HepG2 (cell line): ENCODE data around the gene RAD9A. TPM values are rescaled to one million over a fixed set of nuclear protein-coding genes. Genes with fewer than 3 reads are reported as not detected.

Experiments used
- ATF1 ChIP-seq: IDR thresholded peaks from 2 replicates; pipeline ENCODE4 v1.6.1; 2016; ENCODE audit warnings: mild to moderate bottlenecking, control low read depth
- DMAP1 ChIP-seq: IDR thresholded peaks from 2 replicates; pipeline ENCODE4 v1.6.1; 2016
- DMTF1 ChIP-seq: sonication (generic); formaldehyde crosslinking; IDR thresholded peaks from 2 replicates; pipeline ENCODE4 v1.4.0; 2020; ENCODE audit warnings: mild to moderate bottlenecking, missing genetic modification reagents
- DRAP1 ChIP-seq: IDR thresholded peaks from 2 replicates; pipeline ENCODE4 v1.6.1; 2016; ENCODE audit warnings: missing genetic modification reagents, missing compliant biosample characterization
- EZH2 ChIP-seq: conservative IDR thresholded peaks from 2 replicates; pipeline ENCODE4 v1.6.1; 2012; ENCODE audit warnings: mild to moderate bottlenecking, low read depth, low read length, moderate library complexity
- HOXA3 ChIP-seq: sonication (generic); formaldehyde crosslinking; IDR thresholded peaks from 2 replicates; pipeline ENCODE4 v1.5.0; 2020; ENCODE audit warnings: missing genetic modification reagents
- HOXD1 ChIP-seq: sonication (generic); formaldehyde crosslinking; IDR thresholded peaks from 2 replicates; pipeline ENCODE4 v1.5.0; 2020; ENCODE audit warnings: missing genetic modification reagents
- IRF2 ChIP-seq: IDR thresholded peaks from 2 replicates; pipeline ENCODE4 v1.6.1; 2018; ENCODE audit warnings: missing genetic modification reagents, missing compliant biosample characterization
- KMT2A ChIP-seq: sonication (generic); formaldehyde crosslinking; IDR thresholded peaks from 2 replicates; pipeline ENCODE4 v1.4.0; 2020; ENCODE audit warnings: missing genetic modification reagents
- MLX ChIP-seq: IDR thresholded peaks from 2 replicates; pipeline ENCODE4 v1.6.1; 2016
- NFE2L1 ChIP-seq: sonication (generic); formaldehyde crosslinking; IDR thresholded peaks from 2 replicates; pipeline ENCODE4 v1.4.0; 2020; ENCODE audit warnings: missing genetic modification reagents, mild to moderate bottlenecking, borderline replicate concordance
- NFYB ChIP-seq: sonication (generic); formaldehyde crosslinking; IDR thresholded peaks from 2 replicates; pipeline ENCODE4 v1.4.0; 2020; ENCODE audit warnings: missing genetic modification reagents
- POLR2AphosphoS2 ChIP-seq: IDR thresholded peaks from 2 replicates; pipeline ENCODE4 v1.6.1; 2011; ENCODE audit warnings: low read depth, low read length, improper control_type of control experiment
- REXO4 ChIP-seq: sonication (generic); formaldehyde crosslinking; IDR thresholded peaks from 2 replicates; pipeline ENCODE4 v1.8.0; 2022; ENCODE audit warnings: missing genetic modification reagents, mild to moderate bottlenecking, borderline replicate concordance
- RXRA ChIP-seq: sonication (generic); formaldehyde crosslinking; IDR thresholded peaks from 2 replicates; pipeline ENCODE4 v1.5.1; 2020; ENCODE audit warnings: missing genetic modification reagents
- TFAP4 ChIP-seq: sonication (generic); IDR thresholded peaks from 2 replicates; pipeline ENCODE4 v1.6.1; 2016; ENCODE audit warnings: low read depth, borderline replicate concordance
- ZBTB43 ChIP-seq: sonication (generic); formaldehyde crosslinking; conservative IDR thresholded peaks from 2 replicates; pipeline ENCODE4 v1.4.0; 2020; ENCODE audit warnings: missing genetic modification reagents
- ZBTB49 ChIP-seq: sonication (generic); formaldehyde crosslinking; IDR thresholded peaks from 2 replicates; pipeline ENCODE4 v1.4.0; 2020; ENCODE audit warnings: missing genetic modification reagents, borderline replicate concordance
- ZNF225 ChIP-seq: sonication (generic); formaldehyde crosslinking; IDR thresholded peaks from 2 replicates; pipeline ENCODE4 v1.4.0; 2020; ENCODE audit warnings: mild to moderate bottlenecking, missing genetic modification reagents
- ZNF34 ChIP-seq: sonication (generic); formaldehyde crosslinking; IDR thresholded peaks from 2 replicates; pipeline ENCODE4 v1.4.0; 2020; ENCODE audit warnings: mild to moderate bottlenecking, missing genetic modification reagents, borderline replicate concordance
- ZNF431 ChIP-seq: sonication (generic); formaldehyde crosslinking; IDR thresholded peaks from 2 replicates; pipeline ENCODE4 v1.9.0; 2022; ENCODE audit warnings: missing genetic modification reagents, low read depth, mild to moderate bottlenecking, borderline replicate concordance
- ZNF746 ChIP-seq: sonication (generic); formaldehyde crosslinking; IDR thresholded peaks from 2 replicates; pipeline ENCODE4 v1.8.0; 2022; ENCODE audit warnings: mild to moderate bottlenecking, missing genetic modification reagents
- polyA plus RNA-seq, 8 experiments: library from polyadenylated mRNA; depleted of rRNA in 3 of 8; stranded (reverse) in 7 of 8; unstranded in 1 of 8; fragments of >200 nt; fragmentation: Illumina TruSeq in 4 of 8; extraction: Trizol in 4 of 8; gene quantifications; 2 replicates each; pipeline versions ENCODE4 v1.2.1 to v1.2.3, GENCODE V29; 2011 to 2016; ENCODE audit warnings: low read depth in 4 of 8, missing spikeins in 1 of 8, mixed read lengths in 1 of 8; ENCODE audit not compliant: insufficient read depth in 1 of 8
- total RNA-seq, 5 experiments: library from RNA; depleted of rRNA; stranded (reverse); fragments of >200 nt; fragmentation: Illumina TruSeq; extraction: Trizol; gene quantifications; 2 replicates each; pipeline ENCODE4 v1.2.3, GENCODE V29; 2016; ENCODE audit warnings: low read depth in 1 of 5

RAD9A gene
- total and polyA plus RNA-seq, 2 of the 13 experiments (the other 11 are each of a cell fraction or from before 2014, with no cell fraction given), result 10.1 to 15.7 TPM

GRCh38 chr11:67428052-67429001 is 36.5 kb downstream of the RAD9A start, which contains the start of gene RPS6KB2 (continued):
- TF ChIP-seq DRAP1 (CRISPR knock-in tag) (peak; percentile 61), EZH2 (no peak), REXO4 (CRISPR knock-in tag) (no peak), KMT2A (CRISPR knock-in tag) (peak; percentile 79; the same call in 1 of the 2 replicates), IRF2 (peak; percentile 98), NFYB (peak; percentile 36; the same call in 1 of the 2 replicates), RXRA (no peak), TFAP4 (peak; percentile 66; the same call in 1 of the 2 replicates), MLX (CRISPR knock-in tag) (peak; percentile 58; the same call in 1 of the 2 replicates), ZNF225 (CRISPR knock-in tag) (peak; percentile 44; the same call in 1 of the 2 replicates), POLR2AphosphoS2 (no peak), NFE2L1 (no peak), ZBTB49 (no peak), HOXA3 (CRISPR knock-in tag) (peak; percentile 99), HOXD1 (CRISPR knock-in tag) (peak; percentile 79; the same call in 1 of the 2 replicates), DMTF1 (CRISPR knock-in tag) (0 out of 2 replicates have a peak, but pooled peaks have one; percentile 21), ATF1 (CRISPR knock-in tag) (peak; percentile 100), ZNF746 (no peak), ZBTB43 (CRISPR knock-in tag) (peak; percentile 56; the same call in 1 of the 2 replicates), ZNF34 (0 out of 2 replicates have a peak, but pooled peaks have one; percentile 53), ZNF431 (CRISPR knock-in tag) (peak; percentile 61; the same call in 1 of the 2 replicates), DMAP1 (CRISPR knock-in tag) (peak; percentile 58)
